Mucosa of descending colon (tissue), 3 donors: ENCODE measurements around the gene FAM47E. TPM values are rescaled to one million over a fixed set of nuclear protein-coding genes. Genes with fewer than 3 reads are reported as not detected.

Experiments used
- ATAC-seq: fragments of 200-7000 bp; cut with Tn5 transposase; one replicate; pipeline ENCODE4 v1.9.1; 2020; ENCODE audit warnings: mild to moderate bottlenecking, moderate library complexity
- DNase-seq, 3 donors: peaks; one replicate each; pipeline ENCODE4 v3.0.0-alpha.2; 2020
- H3K36me3 ChIP-seq: fragments of 200-600 bp; one replicate; pipeline ENCODE4 v1.8.0; 2021; ENCODE audit warnings: low read depth, mild to moderate bottlenecking
- H3K4me1 ChIP-seq: fragments of 200-600 bp; one replicate; pipeline ENCODE4 v1.8.0; 2021; ENCODE audit warnings: low read depth, mild to moderate bottlenecking
- H3K4me3 ChIP-seq: fragments of 200-600 bp; one replicate; pipeline ENCODE4 v1.8.0; 2021; ENCODE audit warnings: mild to moderate bottlenecking
- H3K9me3 ChIP-seq: fragments of 200-600 bp; one replicate; pipeline ENCODE4 v1.8.0; 2021; ENCODE audit warnings: mild to moderate bottlenecking
- intact Hi-C, 2 donors: fragments of 100-400 bp; cut with DNase I in 1 of 2; cut with micrococcal nuclease in 1 of 2; formaldehyde crosslinking; loops; one replicate each; pipeline versions ENCODE4 v1.11.0 to v1.11.1; 2022; cut with DNase I, micrococcal nuclease
- total RNA-seq, 3 donors: library from RNA; stranded (reverse); fragmentation: NEBNext Ultra II Directional in 2 of 3; extraction: Animal tissue kit (Norgen Biotek cat#: 25700) in 2 of 3; gene quantifications; one replicate each; pipeline versions ENCODE4 v1.2.1 to v1.2.4, GENCODE V29; 2021 to 2023
- TF ChIP-seq, protein P1 (sequence below): fragments of 200-600 bp; IDR thresholded peaks from one replicate; pipeline ENCODE4 v1.8.0; 2022; ENCODE audit warnings: antibody characterized with exemption, mild to moderate bottlenecking
- donor health status: DM: no; HTN: no; CAD: no; lungs with moderate emphysema.
- donor health status: DM: no; HTN: no; CAD: no.
- donor health status: DM: no; HTN: yes; CAD: no.

The FAM47E gene
- total RNA-seq, 3 donors from 2014 or later, result 3.3 to 9.8 (median 6.1) TPM

- ATAC-seq, result no peak
- intact Hi-C loops, result no loop called here
- H3K36me3 ChIP-seq, result no peaks in the 10 kb centered on the region
- no peaks in the 10 kb centered on the region for H3K9me3 ChIP-seq
- H3K4me3 ChIP-seq, result no peak overlapping the region
- peaks cover 43% of the 10 kb centered on the region for H3K4me1 ChIP-seq
- TF ChIP-seq, protein P1, sequence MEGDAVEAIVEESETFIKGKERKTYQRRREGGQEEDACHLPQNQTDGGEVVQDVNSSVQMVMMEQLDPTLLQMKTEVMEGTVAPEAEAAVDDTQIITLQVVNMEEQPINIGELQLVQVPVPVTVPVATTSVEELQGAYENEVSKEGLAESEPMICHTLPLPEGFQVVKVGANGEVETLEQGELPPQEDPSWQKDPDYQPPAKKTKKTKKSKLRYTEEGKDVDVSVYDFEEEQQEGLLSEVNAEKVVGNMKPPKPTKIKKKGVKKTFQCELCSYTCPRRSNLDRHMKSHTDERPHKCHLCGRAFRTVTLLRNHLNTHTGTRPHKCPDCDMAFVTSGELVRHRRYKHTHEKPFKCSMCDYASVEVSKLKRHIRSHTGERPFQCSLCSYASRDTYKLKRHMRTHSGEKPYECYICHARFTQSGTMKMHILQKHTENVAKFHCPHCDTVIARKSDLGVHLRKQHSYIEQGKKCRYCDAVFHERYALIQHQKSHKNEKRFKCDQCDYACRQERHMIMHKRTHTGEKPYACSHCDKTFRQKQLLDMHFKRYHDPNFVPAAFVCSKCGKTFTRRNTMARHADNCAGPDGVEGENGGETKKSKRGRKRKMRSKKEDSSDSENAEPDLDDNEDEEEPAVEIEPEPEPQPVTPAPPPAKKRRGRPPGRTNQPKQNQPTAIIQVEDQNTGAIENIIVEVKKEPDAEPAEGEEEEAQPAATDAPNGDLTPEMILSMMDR, result no peak
- DNase-seq, result no peak
These were observed 34.3 kb upstream of the FAM47E start for GRCh38 chr4:76216975-76217814.

DNA sequence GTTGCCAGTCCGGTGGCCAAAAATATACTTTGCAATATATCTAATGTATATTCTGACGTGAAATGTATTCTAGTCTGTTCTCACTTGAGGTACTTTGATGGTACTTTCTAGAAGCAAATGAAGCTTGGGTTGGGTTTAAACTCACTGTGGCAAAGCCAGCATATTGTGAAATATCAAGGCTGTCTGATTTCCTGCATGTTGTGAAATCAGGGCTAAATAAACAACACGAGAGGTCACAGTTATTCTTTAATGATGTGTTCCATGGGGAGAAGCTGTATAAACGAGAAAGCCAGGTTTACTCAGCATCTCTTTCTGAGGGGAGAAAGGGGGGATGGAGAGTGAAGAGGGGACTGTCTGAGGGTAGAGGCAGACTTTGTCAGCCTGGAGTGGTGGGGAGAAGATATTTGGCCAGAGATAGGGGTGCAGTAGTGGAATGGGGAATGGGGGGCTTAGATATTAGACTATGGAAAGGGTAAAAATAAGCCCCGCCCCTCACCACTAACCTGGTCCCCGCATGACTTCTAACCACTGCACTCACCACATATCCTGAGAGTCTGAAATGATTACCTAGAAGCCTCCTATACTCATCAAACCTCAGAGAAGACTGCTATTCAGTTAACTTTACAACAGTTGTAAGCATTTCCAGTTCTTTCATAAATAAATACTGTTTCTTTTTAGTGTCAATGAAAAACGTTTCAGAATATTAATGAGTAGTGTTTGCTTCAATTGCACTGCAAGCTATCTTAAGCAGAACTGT is 32.0 kb upstream of the FAM47E start:
- peaks cover 36% of the 10 kb centered on the region for H3K4me1 ChIP-seq
- no peaks in the 10 kb centered on the region for H3K9me3 ChIP-seq
- TF ChIP-seq, protein P1, result no peak
- DNase-seq, result no peak
- peak; percentile 68 for ATAC-seq
- intact Hi-C loops, result no loop called here
- no peak overlapping the region for H3K4me3 ChIP-seq
- no peaks in the 10 kb centered on the region for H3K36me3 ChIP-seq

- TF ChIP-seq, protein P1, result no peak
- Histone ChIP-seq H3K9me3 (peaks cover 5% of the 10 kb centered on the region), H3K4me3 (no peak overlapping the region), H3K4me1 (peaks cover 9% of the 10 kb centered on the region), H3K36me3 (no peaks in the 10 kb centered on the region)
- intact Hi-C loops, result no loop called here
- DNase-seq (no peak), ATAC-seq (peak; percentile 27)
These were observed 27.4 kb upstream of the FAM47E start for GRCh38 chr4:76224171-76224570.

GRCh38 chr4:76226418-76226817 is 25.1 kb upstream of the FAM47E start:
- Histone ChIP-seq H3K36me3 (no peaks in the 10 kb centered on the region), H3K9me3 (peaks cover 5% of the 10 kb centered on the region), H3K4me1 (peaks cover 5% of the 10 kb centered on the region), H3K4me3 (no peak overlapping the region)
- intact Hi-C loops, result no loop called here
- no peak for DNase-seq
- TF ChIP-seq, protein P1, result no peak
- no peak for ATAC-seq

- DNase-seq (no peak), ATAC-seq (no peak)
- TF ChIP-seq, protein P1, result no peak
- H3K4me3 ChIP-seq, result no peak overlapping the region
- no peaks in the 10 kb centered on the region for H3K36me3 ChIP-seq
- intact Hi-C loops, result no loop called here
- peaks cover 15% of the 10 kb centered on the region for H3K4me1 ChIP-seq
- peaks cover 5% of the 10 kb centered on the region for H3K9me3 ChIP-seq
These were observed 18.8 kb upstream of the FAM47E start for GRCh38 chr4:76232681-76233080.
